Measurements from ENCODE around the gene VSIG10L. TPM values are rescaled to one million over a fixed set of nuclear protein-coding genes. Genes with fewer than 3 reads are reported as not detected.
A peak's percentile ranks its signal among the peaks of the same experiment; 100 is the strongest.

Gene VSIG10L
- total RNA-seq, 1 donor from 2014 or later = 1.8 TPM

- no peak for DNase-seq (ENCODE audit: low read depth)
These were observed 2.6 kb downstream of the VSIG10L start for GRCh38 chr19:51339313-51339686.

DNA sequence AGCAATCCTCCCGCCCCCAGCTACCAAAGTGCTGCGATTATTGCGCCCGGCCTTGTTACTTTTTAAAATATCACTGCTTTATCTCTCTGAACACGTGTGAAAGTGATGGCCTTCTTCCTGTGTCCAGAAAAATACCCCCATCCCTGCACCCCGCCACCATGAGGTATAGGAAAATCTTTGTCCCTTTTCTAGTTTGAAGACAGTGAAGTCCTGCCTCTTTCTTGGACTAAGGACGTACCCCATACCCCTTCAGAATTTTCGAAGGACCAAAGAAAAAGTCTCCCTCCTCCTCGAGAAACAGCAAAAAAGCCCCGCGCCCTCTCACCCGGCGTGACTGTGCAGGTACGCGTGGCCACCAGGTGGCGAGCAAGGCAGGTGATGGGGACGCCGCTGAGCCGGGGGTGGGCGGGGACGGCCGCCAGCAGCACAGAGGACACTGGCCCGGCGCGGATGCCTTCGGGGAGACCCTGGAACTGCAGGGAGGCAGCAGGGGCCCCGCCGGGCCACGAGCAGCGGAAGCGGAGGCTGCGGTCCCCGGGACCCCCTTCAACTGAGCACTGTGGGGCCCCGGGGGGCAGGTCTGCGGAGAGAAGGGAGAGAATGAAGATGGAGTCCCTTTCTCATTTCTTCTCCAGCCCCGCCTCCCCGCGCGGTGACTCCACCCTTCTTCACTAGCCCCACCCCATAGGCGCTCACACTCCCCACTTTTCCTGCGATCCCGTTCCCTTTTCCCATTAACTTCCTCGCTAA, 3.2 kb downstream of the VSIG10L start:
- peak; percentile 76 for DNase-seq (ENCODE audit: low read depth)

- DNase-seq (ENCODE audit: low read depth) = no peak
These were observed 3.9 kb downstream of the VSIG10L start for GRCh38 chr19:51337861-51338562.

DNA sequence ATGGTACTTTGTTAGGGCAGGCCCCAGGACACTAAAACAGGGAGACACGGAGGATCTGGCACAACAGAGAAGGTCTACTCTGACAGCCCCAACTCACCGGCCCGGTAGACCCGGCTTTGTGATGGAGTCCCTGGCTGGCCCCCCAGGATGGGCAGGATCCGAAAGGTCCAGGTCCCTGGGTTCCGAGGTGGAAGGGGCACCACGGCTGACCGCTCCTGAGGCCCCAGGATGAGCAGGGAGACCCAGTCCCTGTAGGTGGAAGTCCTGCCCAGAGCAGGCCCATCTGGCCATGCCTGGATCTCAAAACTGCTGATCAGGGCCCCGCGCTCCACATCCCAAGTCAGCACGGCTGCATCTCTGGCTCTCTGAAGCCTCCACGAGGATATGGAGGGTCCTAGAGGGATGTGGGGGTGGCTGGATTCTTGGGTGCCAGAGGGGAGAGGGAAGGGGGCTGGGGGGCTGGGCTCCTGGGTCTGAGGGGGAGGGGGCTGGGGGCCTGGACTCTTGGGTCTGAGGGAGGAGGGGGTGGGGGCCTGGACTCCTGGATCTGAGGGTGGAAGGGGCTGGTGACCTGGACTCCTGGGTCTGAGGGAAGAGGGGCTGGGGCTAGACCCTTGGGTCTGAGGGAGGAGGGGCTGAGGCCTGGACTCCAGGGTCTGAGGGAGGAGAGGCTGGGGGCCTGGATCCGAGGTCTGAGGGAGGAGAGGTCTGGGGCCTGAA, 4.6 kb downstream of the VSIG10L start:
- no peak for DNase-seq (ENCODE audit: low read depth)

DNA sequence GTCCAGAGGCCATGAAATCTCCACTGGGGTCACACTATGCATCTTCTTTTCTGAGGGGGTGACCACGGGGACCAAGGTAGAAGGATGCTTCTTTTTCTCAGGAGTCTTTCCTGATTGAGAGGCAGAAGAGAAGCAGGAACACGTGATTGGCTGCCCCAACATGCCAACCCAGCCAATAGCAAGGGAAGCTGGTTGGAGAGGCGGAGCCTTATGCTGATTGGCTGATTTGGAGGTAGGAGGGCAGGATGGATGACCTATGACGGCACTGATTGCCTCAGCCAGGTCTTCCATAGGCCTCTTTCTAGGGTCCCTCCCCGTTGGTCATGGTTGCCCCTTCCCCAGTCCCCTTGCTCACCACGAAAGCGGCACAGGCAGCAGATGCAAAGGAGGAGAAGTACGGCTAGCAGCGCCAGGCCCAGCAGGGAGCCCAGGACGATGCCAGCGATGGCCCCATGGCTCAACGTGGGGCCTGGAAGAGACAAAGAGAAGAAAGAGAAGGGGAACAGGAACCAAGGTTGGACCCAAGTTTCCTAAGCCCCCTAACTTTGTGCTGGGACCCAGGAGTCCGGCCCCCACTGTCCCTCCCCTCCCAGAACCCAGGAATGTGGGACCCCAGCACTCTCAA, 8.0 kb downstream of the VSIG10L start:
- no peak for DNase-seq (ENCODE audit: low read depth)

DNA sequence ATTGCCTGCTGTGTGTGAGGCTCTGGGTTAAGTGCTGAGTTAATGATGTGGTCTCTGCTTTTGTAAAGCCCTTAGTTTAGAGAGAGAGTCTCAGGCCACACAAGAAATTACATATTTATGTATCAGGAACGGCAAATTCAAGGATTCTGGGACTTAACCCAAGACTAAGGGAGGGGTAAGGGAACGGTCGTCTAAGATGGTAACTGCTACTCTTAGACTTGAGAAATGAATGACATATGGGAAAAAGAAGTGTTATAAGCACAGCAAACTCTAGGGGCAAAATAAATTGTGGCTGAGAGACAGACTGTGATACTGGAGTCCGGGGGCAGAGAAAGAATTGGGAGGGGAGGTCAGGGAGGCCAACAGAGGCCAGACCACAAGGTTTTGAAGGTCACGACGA, 10.2 kb downstream of the VSIG10L start:
- no peak for DNase-seq (ENCODE audit: low read depth)

- DNase-seq (ENCODE audit: low read depth) = no peak
These were observed 10.7 kb downstream of the VSIG10L start for GRCh38 chr19:51331193-51331592.

DNA sequence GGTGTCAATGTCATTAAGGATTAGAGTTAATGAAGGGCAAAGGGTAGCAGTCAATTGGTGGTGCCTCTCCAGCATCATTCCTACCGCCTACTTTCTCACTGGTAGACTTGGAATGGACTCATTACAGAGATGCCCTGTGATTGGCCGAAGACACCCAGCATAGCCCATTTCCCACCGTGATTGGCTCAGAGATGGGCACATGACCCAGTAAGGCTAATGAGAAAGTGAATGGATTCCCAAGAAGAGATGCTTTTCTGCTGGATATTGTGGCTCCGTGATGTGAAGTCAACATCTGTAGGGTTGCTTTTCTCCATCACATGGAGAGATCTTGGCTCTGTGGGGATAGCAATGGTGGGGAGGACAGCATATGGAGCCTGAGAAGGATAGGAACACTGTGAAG, 11.6 kb downstream of the VSIG10L start:
- DNase-seq (ENCODE audit: low read depth) = no peak

DNA sequence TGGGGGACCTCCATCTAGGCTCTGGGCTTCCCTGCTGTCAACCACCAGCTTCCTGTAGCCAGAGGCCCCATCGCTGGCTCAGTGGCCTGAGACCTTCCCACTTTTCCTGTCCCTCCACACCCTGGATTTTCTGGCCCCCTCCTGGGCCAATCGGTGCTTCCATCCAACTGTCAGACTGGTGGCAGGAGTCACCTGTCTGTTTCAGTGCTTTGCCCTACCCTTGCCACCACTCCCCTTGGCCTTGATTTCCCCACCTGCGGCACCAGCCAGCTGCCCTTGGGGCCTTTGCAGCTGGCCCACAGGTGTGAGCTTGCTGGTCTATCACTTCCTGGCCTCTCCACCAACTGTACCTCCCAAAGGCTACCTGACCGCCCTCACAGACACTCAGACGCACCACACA, 12.5 kb downstream of the VSIG10L start:
- no peak for DNase-seq (ENCODE audit: low read depth)

GRCh38 chr19:51327066-51328001, 14.6 kb downstream of the VSIG10L start:
- no peak for DNase-seq (ENCODE audit: low read depth)

- DNase-seq (ENCODE audit: low read depth) = no peak
These were observed 15.5 kb downstream of the VSIG10L start for GRCh38 chr19:51326216-51327065.

GRCh38 chr19:51325161-51325976, 16.6 kb downstream of the VSIG10L start:
- peak; percentile 32 for DNase-seq (ENCODE audit: low read depth)

- no peak for DNase-seq (ENCODE audit: low read depth)
These were observed 17.8 kb downstream of the VSIG10L start for GRCh38 chr19:51324167-51324481.

DNA sequence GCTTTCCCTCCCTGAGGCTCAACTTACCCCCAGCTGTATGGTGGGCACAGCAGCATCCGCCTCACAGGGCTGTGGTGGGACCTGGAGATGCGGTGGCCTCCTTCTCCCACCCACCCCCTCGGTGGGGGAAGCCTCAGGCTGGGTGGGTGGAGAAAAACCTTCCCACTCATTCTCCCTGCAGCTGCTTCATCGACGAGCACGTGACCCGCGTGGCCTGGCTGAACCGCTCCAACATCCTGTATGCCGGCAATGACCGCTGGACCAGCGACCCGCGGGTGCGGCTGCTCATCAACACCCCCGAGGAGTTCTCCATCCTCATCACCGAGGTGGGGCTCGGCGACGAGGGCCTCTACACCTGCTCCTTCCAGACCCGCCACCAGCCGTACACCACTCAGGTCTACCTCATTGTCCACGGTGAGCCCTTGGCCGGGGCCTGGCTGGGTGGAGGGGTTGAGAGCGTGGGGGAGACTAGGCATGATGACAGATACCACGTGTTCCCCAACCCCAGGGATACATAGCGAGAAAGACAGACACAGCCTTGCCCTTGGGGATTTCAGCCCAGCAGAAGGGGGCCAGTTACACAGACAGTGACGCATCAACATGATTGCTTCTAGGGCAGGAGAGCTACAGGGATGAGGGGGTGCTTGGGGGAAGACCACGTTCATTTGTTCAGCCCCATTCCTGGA, 18.3 kb downstream of the VSIG10L start:
- no peak for DNase-seq (ENCODE audit: low read depth)

DNA sequence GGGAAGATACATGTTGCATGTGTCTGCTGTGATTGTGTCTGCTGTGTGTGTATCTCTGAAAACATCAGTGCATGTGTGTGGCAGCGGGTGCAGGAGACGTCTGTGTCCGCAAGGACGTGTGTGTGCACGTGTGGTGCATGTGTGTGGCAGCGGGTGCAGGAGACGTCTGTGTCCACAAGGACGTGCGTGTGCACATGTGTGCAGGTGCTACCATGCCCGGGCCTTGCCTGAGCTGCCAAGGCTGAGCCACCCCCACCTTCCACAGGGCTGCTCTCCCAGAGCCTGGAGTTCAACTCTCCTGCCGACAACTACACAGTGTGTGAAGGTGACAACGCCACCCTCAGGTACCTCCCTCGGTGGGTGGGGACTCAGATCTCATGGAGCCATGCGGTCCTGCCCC, 20.1 kb downstream of the VSIG10L start:
- DNase-seq (ENCODE audit: low read depth) = no peak

DNA sequence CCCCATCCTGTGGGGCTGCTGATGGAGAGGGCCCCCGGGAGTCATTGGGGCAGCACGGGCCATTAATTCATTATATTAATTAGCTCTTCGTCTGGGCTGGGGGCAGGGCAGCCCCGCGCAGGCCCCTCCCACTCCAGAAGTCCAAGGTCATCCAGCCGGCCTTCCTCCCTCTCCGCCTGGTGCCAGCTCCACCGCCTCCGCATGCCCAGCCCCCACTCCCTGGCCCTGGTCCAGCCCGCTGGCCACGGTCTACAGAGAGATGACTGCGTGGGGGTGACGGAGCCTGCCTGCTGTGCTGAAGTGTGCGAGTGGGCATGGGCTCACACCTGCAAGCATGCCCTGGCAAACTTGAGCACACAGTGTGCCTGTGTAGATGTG, 21.7 kb downstream of the VSIG10L start:
- no peak for DNase-seq (ENCODE audit: low read depth)

- no peak for DNase-seq (ENCODE audit: low read depth)
These were observed 22.2 kb downstream of the VSIG10L start for GRCh38 chr19:51319649-51320279.

Measured in myocyte (in vitro differentiated cells).